AG04449 (cell line): ENCODE data around the gene PRTN3.
A peak's percentile ranks its signal among the peaks of the same experiment; 100 is the strongest.

Experiments used
- CTCF ChIA-PET: fragments of 350-600 bp; formaldehyde crosslinking; extraction: SDS; loops from one replicate; lab custom pipeline; 2021; ENCODE audit warnings: antibody characterized with exemption; lab: Yijun Ruan, JAX
- POLR2A ChIA-PET: fragments of 400-600, 350-600 bp; formaldehyde crosslinking; extraction: SDS; loops from one replicate; lab custom pipeline; 2020; ENCODE audit warnings: antibody characterized with exemption, inconsistent platforms; lab: Yijun Ruan, JAX
- DNase-seq: peaks from one replicate; pipeline ENCODE4 v3.0.0-alpha.2; 2010; ENCODE audit warnings: low read depth, low spot score
- H3K4me3 ChIP-seq: 2 replicates; pipeline ENCODE4 v1.5.1; 2011; ENCODE audit warnings: low read depth, mild to moderate bottlenecking, control low read depth, low read length
- TF ChIP-seq, protein P1 (sequence below): IDR thresholded peaks from one replicate; pipeline ENCODE4 v1.5.1; 2011; ENCODE audit warnings: mild to moderate bottlenecking, moderate library complexity, low read length, control low read depth, inconsistent platforms; ENCODE audit not compliant: insufficient read depth; ENCODE audit errors: missing control alignments

PRTN3 gene

DNA sequence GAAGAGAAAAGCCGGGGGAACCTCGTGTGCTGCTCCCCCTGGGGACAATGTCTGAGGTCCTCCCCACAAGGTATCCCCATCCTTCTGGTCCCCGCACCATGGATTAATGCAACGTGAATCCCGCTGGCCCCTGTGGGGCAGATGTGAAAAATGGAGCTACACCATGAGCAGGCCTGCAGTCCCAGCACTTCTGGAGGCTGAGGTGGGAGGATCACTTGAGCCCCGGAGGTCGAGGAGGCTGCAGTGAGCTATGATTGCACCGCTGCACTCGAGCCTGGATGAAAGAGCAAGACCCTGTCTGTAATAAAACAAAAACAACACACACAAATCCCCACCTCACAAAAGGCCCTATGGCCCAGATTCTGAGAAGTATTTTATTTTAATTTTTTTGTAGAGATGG, 17.5 kb downstream of the PRTN3 start:
- CTCF ChIA-PET = interaction anchor here (0.8 to 4.6 kb wide), 7 partner anchors 9 to 126 kb away, joined by 3 to 27 read pairs (median 6); partner anchors contain the start of gene WDR18
- no peak for DNase-seq
- POLR2A ChIA-PET = interaction anchor here (1.0 kb wide), 1 partner anchor 80 kb away, joined by 4 read pairs; no protein-coding TSS in a partner anchor
- TF ChIP-seq, protein P1, sequence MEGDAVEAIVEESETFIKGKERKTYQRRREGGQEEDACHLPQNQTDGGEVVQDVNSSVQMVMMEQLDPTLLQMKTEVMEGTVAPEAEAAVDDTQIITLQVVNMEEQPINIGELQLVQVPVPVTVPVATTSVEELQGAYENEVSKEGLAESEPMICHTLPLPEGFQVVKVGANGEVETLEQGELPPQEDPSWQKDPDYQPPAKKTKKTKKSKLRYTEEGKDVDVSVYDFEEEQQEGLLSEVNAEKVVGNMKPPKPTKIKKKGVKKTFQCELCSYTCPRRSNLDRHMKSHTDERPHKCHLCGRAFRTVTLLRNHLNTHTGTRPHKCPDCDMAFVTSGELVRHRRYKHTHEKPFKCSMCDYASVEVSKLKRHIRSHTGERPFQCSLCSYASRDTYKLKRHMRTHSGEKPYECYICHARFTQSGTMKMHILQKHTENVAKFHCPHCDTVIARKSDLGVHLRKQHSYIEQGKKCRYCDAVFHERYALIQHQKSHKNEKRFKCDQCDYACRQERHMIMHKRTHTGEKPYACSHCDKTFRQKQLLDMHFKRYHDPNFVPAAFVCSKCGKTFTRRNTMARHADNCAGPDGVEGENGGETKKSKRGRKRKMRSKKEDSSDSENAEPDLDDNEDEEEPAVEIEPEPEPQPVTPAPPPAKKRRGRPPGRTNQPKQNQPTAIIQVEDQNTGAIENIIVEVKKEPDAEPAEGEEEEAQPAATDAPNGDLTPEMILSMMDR = no peak
- H3K4me3 ChIP-seq = no peak overlapping the region

DNA sequence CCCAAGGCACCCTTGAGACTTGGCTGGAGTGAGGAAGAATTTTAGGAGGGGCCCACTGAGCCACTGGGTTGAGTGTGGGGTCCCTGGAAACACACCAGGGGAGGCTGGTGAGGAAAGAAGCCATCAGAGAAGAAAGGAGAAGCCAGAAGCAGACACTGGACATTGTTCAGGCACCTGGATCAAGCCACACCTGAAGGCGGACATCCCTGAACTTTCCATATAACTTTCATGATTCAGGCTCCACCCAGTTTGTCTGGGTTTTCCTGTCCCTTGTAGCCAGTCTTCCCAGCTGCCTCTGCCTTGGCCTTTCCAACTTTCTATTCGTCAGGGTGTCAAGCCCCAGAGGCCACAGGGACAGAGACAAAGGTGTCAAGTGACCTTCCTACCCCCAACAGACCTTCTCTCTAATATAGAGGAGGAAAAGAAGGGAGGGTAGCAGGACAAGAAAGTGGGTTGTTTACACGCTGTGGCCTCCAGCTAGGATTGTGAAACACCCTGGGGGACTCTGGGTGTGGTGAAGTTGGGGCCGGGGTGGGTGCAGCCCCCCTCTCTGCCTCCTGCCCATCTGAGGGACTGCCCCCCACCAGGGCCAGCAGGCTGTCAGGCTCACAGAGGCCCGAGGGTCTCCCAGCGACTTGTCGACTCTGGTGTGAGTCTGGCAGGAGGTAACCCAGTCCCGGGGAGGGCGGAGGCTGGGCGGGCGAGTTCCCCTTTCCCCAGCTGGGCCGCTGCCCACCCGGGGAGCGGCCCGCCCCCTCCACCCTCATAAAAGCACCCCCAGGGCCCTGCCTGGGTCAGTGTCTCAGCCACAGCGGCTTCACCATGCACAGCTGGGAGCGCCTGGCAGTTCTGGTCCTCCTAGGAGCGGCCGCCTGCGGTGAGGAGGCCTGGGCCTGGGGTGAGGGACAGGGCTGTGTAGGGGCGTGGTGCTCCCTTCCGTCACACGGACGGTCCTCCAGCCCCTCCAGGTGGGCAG, 18.4 kb downstream of the PRTN3 start, which contains the start of gene CFD:
Gene CFD (plus strand): TSS at position 797 of the 976 bp plus-strand sequence. CDS start 26 bp downstream, at position 823.
- TF ChIP-seq, protein P1 = no peak
- POLR2A ChIA-PET = interaction anchor here (1.0 kb wide), 1 partner anchor 80 kb away, joined by 4 read pairs; no protein-coding TSS in a partner anchor
- CTCF ChIA-PET = interaction anchor here (0.8 to 4.6 kb wide), 9 partner anchors 9 to 125 kb away, joined by 3 to 27 read pairs (median 3); partner anchors contain the start of gene WDR18
- peak within 1 kb of the TSS; percentile 47 for H3K4me3 ChIP-seq
- DNase-seq = no peak

DNA sequence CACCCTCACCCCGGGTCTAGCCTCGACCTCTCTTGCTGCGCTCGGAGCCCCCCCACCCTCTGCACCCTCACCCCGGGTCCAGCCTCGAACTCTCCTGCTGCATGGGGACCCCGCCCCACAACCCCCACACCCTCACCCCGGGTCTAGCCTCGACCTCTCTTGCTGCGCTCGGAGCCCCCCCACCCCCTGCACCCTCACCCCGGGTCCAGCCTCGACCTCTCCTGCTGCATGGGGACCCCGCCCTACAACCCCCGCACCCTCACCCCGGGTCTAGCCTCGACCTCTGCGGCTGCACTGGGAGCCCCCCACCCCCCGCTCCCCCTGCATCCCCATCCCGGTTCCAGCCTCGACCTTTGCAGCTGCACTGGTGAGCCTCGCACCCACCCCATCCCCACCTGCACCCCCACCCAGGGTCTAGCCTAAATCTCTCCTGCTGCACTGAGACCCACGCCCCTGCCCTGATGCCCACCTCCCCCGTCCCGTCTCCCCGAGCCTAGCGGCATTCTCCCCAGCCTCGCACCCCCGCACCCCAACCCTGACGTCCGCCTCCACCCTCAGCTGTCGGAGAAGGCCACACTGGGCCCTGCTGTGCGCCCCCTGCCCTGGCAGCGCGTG, 20.4 kb downstream of the PRTN3 start:
- CTCF ChIA-PET = no interaction called here
- H3K4me3 ChIP-seq = no peak overlapping the region

DNA sequence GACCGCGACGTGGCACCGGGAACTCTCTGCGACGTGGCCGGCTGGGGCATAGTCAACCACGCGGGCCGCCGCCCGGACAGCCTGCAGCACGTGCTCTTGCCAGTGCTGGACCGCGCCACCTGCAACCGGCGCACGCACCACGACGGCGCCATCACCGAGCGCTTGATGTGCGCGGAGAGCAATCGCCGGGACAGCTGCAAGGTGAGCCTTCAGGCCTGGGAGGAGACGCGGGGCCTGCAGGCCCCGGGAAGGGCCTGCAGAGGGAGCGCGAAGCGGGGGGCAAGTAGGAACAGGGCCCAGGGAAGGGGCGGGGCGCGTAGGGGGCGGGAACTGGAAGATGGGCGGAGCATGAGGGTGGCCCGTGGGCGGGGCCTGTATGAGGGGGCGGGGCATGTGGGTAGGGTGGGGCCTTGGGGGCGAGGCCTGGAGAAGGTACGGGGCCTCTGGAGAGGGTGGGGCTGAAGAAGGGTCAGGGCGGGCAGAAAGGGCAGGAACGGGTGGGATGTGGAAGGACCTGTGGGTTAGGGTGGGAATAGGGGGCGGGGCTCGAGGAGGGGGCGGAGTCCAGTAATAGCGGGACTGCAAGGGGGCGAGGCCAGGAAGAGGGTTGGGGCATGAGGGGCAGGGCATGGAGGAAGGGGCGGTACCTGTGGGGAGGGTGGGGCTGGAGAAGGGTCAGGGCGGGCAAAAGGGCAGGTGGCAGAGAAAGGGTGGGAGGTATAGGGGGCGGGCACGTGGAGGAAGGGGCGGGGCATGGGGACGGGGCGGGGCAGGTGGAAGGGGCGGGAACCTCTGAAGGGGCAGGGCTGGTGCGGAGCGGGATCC, 21.2 kb downstream of the PRTN3 start:
- POLR2A ChIA-PET = no interaction called here
- TF ChIP-seq, protein P1 = no peak
- H3K4me3 ChIP-seq = no peak overlapping the region
- CTCF ChIA-PET = interaction anchor here (1.9 kb wide), 1 partner anchor 92 kb away, joined by 7 read pairs; no protein-coding TSS in a partner anchor
- no peak for DNase-seq

More for the DNA sequence above, 20.4 kb downstream of the PRTN3 start:
- TF ChIP-seq, protein P1 = no peak
- no peak for DNase-seq
- POLR2A ChIA-PET = no interaction called here

DNA sequence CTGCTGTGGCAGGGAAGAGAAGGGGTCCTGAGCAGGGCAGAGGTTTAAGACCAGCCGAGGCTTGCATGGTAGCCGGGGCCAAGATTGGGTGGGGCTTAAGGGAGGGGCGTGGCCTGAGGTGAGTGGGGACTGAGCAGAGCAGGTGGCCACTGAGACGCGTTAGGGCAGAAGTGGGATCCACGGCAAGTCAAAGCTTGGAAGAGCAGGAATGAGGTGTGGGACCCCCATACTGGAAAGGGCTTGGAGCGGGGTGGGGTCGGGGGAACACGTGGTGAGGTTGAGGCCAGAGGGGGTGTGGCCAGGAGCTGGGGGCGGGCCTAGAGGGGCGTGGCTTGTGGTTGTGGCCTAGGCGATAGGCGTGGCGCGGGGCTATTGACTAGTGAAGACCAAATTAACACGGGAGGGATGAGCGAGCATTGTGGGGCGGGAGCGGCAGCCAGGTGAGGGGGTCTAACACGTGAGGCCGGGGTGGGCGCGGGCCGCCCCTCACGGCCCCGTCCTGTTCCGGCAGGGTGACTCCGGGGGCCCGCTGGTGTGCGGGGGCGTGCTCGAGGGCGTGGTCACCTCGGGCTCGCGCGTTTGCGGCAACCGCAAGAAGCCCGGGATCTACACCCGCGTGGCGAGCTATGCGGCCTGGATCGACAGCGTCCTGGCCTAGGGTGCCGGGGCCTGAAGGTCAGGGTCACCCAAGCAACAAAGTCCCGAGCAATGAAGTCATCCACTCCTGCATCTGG, 21.9 kb downstream of the PRTN3 start:
- H3K4me3 ChIP-seq = no peak overlapping the region
- TF ChIP-seq, protein P1 = no peak
- DNase-seq = no peak
- ChIA-PET CTCF (interaction anchor here (0.7 to 4.0 kb wide), 9 partner anchors 13 to 139 kb away, joined by 3 to 20 read pairs (median 3); no protein-coding TSS in a partner anchor), POLR2A (interaction anchor here (1.0 kb wide), 1 partner anchor 64 kb away, joined by 4 read pairs; no protein-coding TSS in a partner anchor)
